DOHH2 (cell line): ENCODE measurements around the gene MAFB.

ENCODE experiments used
- H3F3A ChIP-seq: fragments of 200-600 bp; sonication (generic), shearing (Covaris generic); 2 replicates; pipeline ENCODE4 v1.6.0; 2016; ENCODE audit warnings: antibody characterized with exemption, mild to moderate bottlenecking; ENCODE audit not compliant: control insufficient read depth, insufficient read depth
- H3K27ac ChIP-seq: fragments of 200-600 bp; sonication (generic); 2 replicates; pipeline ENCODE4 v1.5.1; 2014; ENCODE audit warnings: low read depth, mild to moderate bottlenecking, low read length, moderate library complexity
- H3K27me3 ChIP-seq: fragments of 200-600 bp; sonication (generic); 2 replicates; pipeline ENCODE4 v1.6.1; 2014; ENCODE audit warnings: mild to moderate bottlenecking, low read length, mixed read lengths; ENCODE audit not compliant: control insufficient read depth
- H3K36me3 ChIP-seq: fragments of 200-600 bp; sonication (generic); 2 replicates; pipeline ENCODE4 v1.6.1; 2014; ENCODE audit warnings: mild to moderate bottlenecking, low read length, moderate library complexity, mixed read lengths; ENCODE audit not compliant: control insufficient read depth
- H3K4me1 ChIP-seq: fragments of 200-600 bp; sonication (generic); 2 replicates; pipeline ENCODE4 v1.6.1; 2014; ENCODE audit warnings: mild to moderate bottlenecking, low read length, mixed read lengths; ENCODE audit not compliant: control insufficient read depth
- H3K4me2 ChIP-seq: fragments of 200-600 bp; sonication (generic); 2 replicates; pipeline ENCODE4 v1.6.0; 2014; ENCODE audit warnings: mild to moderate bottlenecking, low read length, moderate library complexity
- H3K4me3 ChIP-seq: fragments of 200-600 bp; sonication (generic); 2 replicates; pipeline ENCODE4 v1.5.1; 2014; ENCODE audit warnings: mild to moderate bottlenecking, low read length, mixed read lengths
- H3K79me2 ChIP-seq: fragments of 200-600 bp; sonication (generic); 2 replicates; pipeline ENCODE4 v1.6.1; 2014; ENCODE audit warnings: mild to moderate bottlenecking, low read length, mixed read lengths; ENCODE audit not compliant: control insufficient read depth
- H3K9me2 ChIP-seq: fragments of 200-600 bp; sonication (generic); replicated peaks from 2 replicates; pipeline ENCODE4 v1.6.1; 2014; ENCODE audit warnings: mild to moderate bottlenecking, low read length, mixed read lengths; ENCODE audit not compliant: control insufficient read depth
- H3K9me3 ChIP-seq: fragments of 200-600 bp; sonication (generic); 2 replicates; pipeline ENCODE4 v1.6.1; 2014; ENCODE audit warnings: antibody characterized with exemption, low read length, mixed read lengths; ENCODE audit not compliant: control insufficient read depth, insufficient read depth
- H4K20me1 ChIP-seq: fragments of 200-600 bp; sonication (generic); 2 replicates; pipeline ENCODE4 v1.6.0; 2014; ENCODE audit warnings: low read depth, mild to moderate bottlenecking, antibody characterized with exemption, low read length, moderate library complexity; ENCODE audit not compliant: control insufficient read depth, insufficient read depth
- EZH2phosphoT487 ChIP-seq: fragments of 200-600 bp; sonication (generic); IDR thresholded peaks from 2 replicates; pipeline ENCODE4 v1.6.1; 2017; ENCODE audit warnings: borderline replicate concordance, mild to moderate bottlenecking, antibody characterized with exemption, low read length, moderate library complexity, mixed read lengths
- TF ChIP-seq, protein P1 (sequence below): fragments of 200-600 bp; sonication (generic); IDR thresholded peaks from one replicate; pipeline ENCODE4 v1.5.1; 2014; ENCODE audit warnings: antibody characterized with exemption, mild to moderate bottlenecking, low read depth, low read length; ENCODE audit not compliant: poor library complexity, severe bottlenecking

MAFB gene

DNA sequence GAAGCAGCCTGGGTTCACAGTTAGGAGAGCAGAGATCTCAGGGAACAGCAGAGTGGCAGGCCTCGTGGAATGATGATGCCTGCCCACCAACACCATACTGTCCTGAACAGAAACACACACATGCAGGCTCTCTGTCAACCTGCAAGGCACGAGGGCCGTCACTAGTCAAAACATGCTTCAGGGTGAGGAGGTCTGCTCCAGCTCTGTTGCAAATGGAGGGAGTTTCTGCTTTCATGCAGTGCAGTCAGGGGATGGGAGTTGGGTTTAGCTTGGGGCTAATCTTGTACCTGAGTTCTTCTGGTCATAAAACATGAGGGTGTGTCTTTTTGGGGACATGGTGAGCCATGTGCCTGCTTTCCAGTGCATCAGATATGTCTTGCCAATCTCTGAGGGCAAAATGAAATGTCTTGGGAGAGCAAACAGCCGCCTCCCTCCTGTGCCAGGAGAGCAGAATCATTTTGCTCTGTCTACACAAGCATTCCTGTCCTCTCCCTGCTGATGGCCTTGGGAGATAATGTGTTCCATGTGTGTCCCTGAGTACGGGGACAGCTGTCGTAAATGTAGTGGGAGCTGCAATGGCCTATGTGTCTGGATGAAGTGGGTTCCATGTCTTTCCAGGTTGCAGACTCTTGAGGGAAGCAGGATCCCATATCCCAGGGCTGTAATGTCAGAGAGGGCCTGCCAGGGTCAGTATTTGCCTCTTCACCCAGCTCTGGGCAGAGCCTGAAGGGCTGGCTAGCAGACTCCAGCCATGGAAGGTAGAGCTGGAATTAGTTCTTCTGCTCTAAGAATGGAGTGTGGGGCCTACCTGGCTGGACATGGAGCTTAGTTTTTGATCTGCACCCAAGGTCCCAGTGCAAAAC is 40.6 kb downstream of the MAFB start:
- Histone ChIP-seq H3K9me3 (no peaks in the 10 kb centered on the region), H4K20me1 (no peaks in the 10 kb centered on the region), H3K4me2 (no peak overlapping the region), H3K4me1 (no peaks in the 10 kb centered on the region), H3F3A (no peaks in the 10 kb centered on the region), H3K4me3 (no peak overlapping the region), H3K36me3 (no peaks in the 10 kb centered on the region), H3K9me2 (no peaks in the 10 kb centered on the region), H3K27ac (no peak overlapping the region), H3K27me3 (peaks cover 11% of the 10 kb centered on the region), H3K79me2 (no peaks in the 10 kb centered on the region)
- TF ChIP-seq EZH2phosphoT487 = no peak
- TF ChIP-seq, protein P1, sequence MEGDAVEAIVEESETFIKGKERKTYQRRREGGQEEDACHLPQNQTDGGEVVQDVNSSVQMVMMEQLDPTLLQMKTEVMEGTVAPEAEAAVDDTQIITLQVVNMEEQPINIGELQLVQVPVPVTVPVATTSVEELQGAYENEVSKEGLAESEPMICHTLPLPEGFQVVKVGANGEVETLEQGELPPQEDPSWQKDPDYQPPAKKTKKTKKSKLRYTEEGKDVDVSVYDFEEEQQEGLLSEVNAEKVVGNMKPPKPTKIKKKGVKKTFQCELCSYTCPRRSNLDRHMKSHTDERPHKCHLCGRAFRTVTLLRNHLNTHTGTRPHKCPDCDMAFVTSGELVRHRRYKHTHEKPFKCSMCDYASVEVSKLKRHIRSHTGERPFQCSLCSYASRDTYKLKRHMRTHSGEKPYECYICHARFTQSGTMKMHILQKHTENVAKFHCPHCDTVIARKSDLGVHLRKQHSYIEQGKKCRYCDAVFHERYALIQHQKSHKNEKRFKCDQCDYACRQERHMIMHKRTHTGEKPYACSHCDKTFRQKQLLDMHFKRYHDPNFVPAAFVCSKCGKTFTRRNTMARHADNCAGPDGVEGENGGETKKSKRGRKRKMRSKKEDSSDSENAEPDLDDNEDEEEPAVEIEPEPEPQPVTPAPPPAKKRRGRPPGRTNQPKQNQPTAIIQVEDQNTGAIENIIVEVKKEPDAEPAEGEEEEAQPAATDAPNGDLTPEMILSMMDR = no peak

DNA sequence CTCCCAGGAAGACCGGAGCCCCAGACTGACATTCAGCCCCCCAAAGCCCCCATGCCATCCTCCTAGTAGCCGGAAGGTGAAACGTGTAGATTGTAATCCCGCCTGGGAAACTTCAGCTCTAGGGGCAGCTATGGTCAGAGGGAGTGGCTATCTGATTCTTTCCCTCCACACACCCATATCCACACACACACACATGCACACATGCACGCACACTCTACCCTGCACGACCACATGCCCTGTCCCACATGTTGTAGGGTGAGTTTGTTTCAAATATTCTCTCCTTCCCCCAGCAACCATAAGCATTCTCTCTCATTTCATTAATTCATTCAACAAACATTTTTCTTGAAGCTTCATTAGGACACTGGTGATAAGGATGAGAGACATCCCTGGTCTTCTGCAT is 42.2 kb downstream of the MAFB start:
- no peaks in the 10 kb centered on the region for H3K36me3 ChIP-seq
- H3K79me2 ChIP-seq = no peaks in the 10 kb centered on the region
- no peak overlapping the region for H3K4me2 ChIP-seq
- H3K9me2 ChIP-seq = no peaks in the 10 kb centered on the region
- H3K4me3 ChIP-seq = no peak overlapping the region
- no peaks in the 10 kb centered on the region for H3K4me1 ChIP-seq
- TF ChIP-seq, protein P1 = no peak
- TF ChIP-seq EZH2phosphoT487 = no peak
- peaks cover 8% of the 10 kb centered on the region for H3K27me3 ChIP-seq
- no peaks in the 10 kb centered on the region for H3K9me3 ChIP-seq
- no peak overlapping the region for H3K27ac ChIP-seq
- H3F3A ChIP-seq = no peaks in the 10 kb centered on the region
- H4K20me1 ChIP-seq = no peaks in the 10 kb centered on the region

DNA sequence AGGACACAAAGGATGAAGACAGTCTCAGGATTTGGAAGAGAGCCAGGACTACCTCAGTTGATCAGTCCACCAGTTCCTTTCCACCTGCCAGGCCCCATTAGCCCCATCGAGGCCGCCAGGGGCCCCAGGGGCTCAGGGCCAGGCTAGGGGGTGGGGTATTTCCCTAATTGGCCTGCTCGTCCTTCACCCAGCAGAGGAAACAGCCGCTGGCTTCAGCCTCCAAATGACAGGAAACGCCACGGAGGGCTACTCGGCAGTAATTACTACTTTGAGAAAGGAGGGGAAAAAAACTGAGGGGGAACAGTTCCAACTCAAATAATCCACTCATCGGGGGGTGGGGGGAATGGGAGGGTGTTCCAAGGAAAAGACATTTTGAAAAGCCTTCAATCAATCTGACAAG is 42.7 kb downstream of the MAFB start:
- no peak overlapping the region for H3K27ac ChIP-seq
- no peaks in the 10 kb centered on the region for H3F3A ChIP-seq
- TF ChIP-seq EZH2phosphoT487 = no peak
- TF ChIP-seq, protein P1 = no peak
- H3K4me3 ChIP-seq = no peak overlapping the region
- no peaks in the 10 kb centered on the region for H3K36me3 ChIP-seq
- H3K79me2 ChIP-seq = no peaks in the 10 kb centered on the region
- H3K9me2 ChIP-seq = no peaks in the 10 kb centered on the region
- no peaks in the 10 kb centered on the region for H3K4me1 ChIP-seq
- no peaks in the 10 kb centered on the region for H3K9me3 ChIP-seq
- H3K4me2 ChIP-seq = no peak overlapping the region
- H4K20me1 ChIP-seq = no peaks in the 10 kb centered on the region
- H3K27me3 ChIP-seq = peaks cover 8% of the 10 kb centered on the region
